Measurements from ENCODE around the gene STX1B.

DNA sequence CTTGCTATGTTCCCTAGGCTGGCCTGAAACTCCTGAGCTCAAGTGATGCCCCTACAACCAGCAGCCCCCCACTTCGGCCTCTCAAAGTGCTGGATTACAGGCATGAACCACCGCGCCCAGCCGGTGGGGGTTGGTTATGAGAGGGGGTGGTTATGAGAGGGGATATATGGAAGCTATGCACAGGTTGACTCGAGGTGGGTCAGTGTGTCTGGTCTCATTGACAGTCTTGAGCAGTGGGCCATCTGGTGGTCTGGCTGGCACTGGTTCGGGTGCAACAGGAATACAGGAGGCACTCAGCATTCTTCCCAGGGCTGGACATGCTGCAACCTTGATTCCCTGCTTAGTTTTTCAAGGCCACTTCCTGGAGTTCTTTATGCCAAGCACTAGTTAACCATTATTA, 5.6 kb upstream of the STX1B start:
- TF ChIP-seq, protein P1, sequence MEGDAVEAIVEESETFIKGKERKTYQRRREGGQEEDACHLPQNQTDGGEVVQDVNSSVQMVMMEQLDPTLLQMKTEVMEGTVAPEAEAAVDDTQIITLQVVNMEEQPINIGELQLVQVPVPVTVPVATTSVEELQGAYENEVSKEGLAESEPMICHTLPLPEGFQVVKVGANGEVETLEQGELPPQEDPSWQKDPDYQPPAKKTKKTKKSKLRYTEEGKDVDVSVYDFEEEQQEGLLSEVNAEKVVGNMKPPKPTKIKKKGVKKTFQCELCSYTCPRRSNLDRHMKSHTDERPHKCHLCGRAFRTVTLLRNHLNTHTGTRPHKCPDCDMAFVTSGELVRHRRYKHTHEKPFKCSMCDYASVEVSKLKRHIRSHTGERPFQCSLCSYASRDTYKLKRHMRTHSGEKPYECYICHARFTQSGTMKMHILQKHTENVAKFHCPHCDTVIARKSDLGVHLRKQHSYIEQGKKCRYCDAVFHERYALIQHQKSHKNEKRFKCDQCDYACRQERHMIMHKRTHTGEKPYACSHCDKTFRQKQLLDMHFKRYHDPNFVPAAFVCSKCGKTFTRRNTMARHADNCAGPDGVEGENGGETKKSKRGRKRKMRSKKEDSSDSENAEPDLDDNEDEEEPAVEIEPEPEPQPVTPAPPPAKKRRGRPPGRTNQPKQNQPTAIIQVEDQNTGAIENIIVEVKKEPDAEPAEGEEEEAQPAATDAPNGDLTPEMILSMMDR (IDR thresholded peaks at IDR 0.05; ENCODE audit: low read length) = peak; percentile 23; the same call in 1 of the 2 replicates
- no peak for TF ChIP-seq EZH2 (IDR thresholded peaks at IDR 0.05; ENCODE audit: borderline replicate concordance, low read length)
